Measurements from ENCODE around the gene PPP1R26.

PPP1R26 gene

GRCh38 chr9:135468854-135469521 is 10.6 kb upstream of the PPP1R26 start:
- no peak for DNase-seq

- DNase-seq: no peak
These were observed 7.6 kb upstream of the PPP1R26 start for GRCh38 chr9:135471791-135472640.

- DNase-seq: no peak
These were observed 5.5 kb upstream of the PPP1R26 start for GRCh38 chr9:135473972-135474543.

GRCh38 chr9:135474915-135475314 is 4.7 kb upstream of the PPP1R26 start:
- peak; percentile 38 for DNase-seq

- no peak for DNase-seq
These were observed 2.8 kb upstream of the PPP1R26 start for GRCh38 chr9:135476561-135477355.

- no peak for DNase-seq
These were observed 1.4 kb upstream of the PPP1R26 start for GRCh38 chr9:135478191-135478590.

GRCh38 chr9:135478829-135479468 is 633 bp upstream of the PPP1R26 start:
- DNase-seq: no peak

GRCh38 chr9:135480071-135480939 is 723 bp downstream of the PPP1R26 start:
- no peak for DNase-seq

- DNase-seq: no peak
These were observed 1.3 kb downstream of the PPP1R26 start for GRCh38 chr9:135480940-135481310.

GRCh38 chr9:135482015-135482754 is 2.6 kb downstream of the PPP1R26 start:
- no peak for DNase-seq

- no peak for DNase-seq
These were observed 5.1 kb downstream of the PPP1R26 start for GRCh38 chr9:135484460-135485277.

- no peak for DNase-seq
These were observed 5.8 kb downstream of the PPP1R26 start for GRCh38 chr9:135485385-135485784.

- no peak for DNase-seq
These were observed 6.2 kb downstream of the PPP1R26 start for GRCh38 chr9:135485832-135486231.

- DNase-seq: no peak
These were observed 6.9 kb downstream of the PPP1R26 start for GRCh38 chr9:135486267-135487065.

GRCh38 chr9:135487281-135488012 is 7.9 kb downstream of the PPP1R26 start:
- no peak for DNase-seq

- no peak for DNase-seq
These were observed 8.4 kb downstream of the PPP1R26 start for GRCh38 chr9:135488013-135488330.

GRCh38 chr9:135488527-135488926 is 8.9 kb downstream of the PPP1R26 start:
- no peak for DNase-seq

- no peak for DNase-seq
These were observed 9.8 kb downstream of the PPP1R26 start for GRCh38 chr9:135489188-135489906.
